ENCODE data around the gene ALDH5A1.

Gene ALDH5A1

DNA sequence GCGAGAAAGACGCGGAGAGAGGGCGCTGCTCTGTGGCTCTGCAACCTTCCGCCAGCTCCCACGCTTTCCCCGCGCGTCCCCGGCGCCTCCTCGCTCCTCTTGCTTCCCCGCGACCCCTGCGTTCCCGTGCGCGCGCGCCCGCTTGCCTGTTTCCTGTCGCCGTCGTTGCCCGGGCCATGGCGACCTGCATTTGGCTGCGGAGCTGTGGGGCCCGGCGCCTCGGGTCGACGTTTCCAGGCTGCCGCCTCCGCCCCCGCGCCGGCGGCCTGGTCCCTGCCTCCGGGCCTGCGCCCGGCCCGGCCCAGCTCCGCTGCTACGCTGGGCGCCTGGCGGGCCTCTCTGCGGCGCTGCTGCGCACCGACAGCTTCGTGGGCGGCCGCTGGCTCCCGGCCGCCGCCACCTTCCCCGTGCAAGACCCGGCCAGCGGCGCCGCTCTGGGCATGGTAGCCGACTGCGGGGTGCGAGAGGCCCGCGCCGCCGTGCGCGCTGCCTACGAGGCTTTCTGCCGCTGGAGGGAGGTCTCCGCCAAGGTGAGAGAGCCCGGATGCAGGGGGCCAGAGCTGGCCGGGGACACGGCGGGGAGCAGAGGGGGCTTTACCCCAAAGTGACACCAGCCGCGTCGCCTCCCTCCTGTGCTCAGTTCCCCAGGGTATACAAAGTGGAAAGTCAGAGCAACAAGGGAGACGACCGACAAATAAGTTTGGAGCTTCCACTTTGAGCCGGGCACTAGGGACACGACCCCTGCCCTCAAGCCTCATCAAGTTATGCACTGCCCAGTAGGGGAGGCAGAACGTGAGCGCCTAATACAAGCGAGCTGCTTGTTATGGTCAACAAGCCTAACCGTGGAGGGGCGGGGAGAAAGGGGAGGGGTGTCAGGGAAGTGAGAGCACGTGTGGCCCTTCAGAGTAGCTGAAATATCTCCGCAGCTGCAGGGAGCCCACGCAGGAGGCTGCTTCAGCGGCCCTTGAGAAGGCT lies at the start of gene ALDH5A1:
TSS of gene ALDH5A1 (plus strand) at position 149 of the 975 bp plus-strand sequence. CDS start at position 177, 28 bp downstream.
- DNase-seq: peak; percentile 45

GRCh38 chr6:24445704-24446103 lies 49.1 kb upstream of the ALDH5A1 start:
- DNase-seq: no peak

- no peak for DNase-seq
Observed at GRCh38 chr6:24446670-24447069, 48.1 kb upstream of the ALDH5A1 start.

DNA sequence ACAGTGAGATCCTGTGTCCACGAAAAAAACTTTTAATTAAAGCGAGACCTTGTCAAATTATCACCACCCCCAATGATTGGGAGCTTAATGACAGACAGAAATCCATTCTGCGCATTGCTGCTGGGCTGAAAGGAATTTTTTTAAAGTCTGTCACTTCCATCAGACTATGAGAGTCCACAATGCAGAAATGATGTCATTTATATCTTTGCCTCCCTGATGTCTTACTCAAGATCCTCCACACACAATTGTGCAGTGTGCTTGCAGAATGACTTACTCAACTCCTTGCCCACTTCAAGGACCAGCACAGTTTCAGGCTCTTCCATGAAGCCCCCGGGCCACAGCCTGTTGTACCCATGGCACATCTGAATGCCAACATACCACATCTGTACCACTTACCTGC lies 46.4 kb upstream of the ALDH5A1 start:
- DNase-seq: no peak

GRCh38 chr6:24448828-24449525 lies 45.8 kb upstream of the ALDH5A1 start:
- no peak for DNase-seq

- no peak for DNase-seq
Observed at GRCh38 chr6:24451581-24452388, 43.0 kb upstream of the ALDH5A1 start.

DNA sequence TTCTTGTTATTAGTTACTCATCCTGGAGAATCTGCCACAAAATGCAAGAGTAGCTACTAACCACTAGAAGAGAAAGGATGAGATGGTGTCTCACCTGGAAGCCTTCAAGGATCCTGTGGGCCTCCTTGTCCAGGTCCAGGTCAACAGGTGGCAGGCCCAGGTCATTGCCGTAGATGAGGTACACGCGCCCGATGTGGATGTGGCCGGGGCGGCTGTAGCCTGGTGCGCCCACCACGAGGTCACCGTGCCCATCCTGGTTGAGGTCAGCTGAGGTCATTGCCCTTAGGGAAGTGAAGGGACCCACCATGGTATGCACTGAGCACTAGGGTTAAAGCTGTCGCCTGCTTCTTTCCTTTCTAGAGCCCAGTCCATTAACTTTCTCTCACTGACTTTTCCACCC lies 40.8 kb upstream of the ALDH5A1 start:
- DNase-seq: no peak

DNA sequence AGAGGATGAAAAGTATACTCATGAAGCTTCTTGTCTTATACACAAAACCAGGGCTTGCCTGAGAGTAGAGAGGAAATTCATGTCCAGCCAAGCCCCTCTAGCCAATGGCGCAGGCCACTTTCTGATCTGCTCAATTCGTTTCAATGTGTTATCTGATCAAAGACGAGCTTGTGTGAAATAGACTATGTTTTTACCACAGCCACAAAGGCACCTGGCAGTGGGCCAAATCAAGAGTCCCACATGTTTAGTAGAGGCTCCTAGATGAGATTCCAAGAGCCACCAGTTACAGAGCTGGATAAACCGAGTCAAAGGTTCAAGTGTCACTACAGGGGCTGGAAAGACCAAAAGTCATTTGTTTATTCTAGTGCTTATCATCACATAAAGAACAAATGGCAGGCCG lies 40.3 kb upstream of the ALDH5A1 start:
- no peak for DNase-seq

- DNase-seq: no peak
Observed at GRCh38 chr6:24455061-24455460, 39.7 kb upstream of the ALDH5A1 start.

- DNase-seq: no peak
Observed at GRCh38 chr6:24458134-24458533, 36.6 kb upstream of the ALDH5A1 start.

DNA sequence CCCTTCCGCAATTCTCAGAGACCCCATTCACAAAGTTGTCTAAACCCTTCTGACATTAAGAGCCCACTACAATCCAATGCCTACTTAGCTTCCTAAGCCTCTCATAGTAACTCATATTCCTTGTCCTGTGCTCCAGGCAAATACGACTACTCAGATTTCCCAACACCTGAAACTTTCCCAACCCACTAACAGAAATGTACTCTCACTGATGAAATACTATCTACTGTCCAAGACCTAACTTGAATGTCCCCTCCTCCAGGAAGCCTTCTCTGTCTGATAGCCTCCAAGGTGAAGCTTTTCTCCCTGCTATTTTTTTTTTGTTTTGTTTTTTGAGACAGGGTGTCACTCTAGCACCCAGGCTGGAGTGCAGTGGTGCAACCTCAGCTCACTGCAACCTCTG lies 35.8 kb upstream of the ALDH5A1 start:
- DNase-seq: no peak

DNA sequence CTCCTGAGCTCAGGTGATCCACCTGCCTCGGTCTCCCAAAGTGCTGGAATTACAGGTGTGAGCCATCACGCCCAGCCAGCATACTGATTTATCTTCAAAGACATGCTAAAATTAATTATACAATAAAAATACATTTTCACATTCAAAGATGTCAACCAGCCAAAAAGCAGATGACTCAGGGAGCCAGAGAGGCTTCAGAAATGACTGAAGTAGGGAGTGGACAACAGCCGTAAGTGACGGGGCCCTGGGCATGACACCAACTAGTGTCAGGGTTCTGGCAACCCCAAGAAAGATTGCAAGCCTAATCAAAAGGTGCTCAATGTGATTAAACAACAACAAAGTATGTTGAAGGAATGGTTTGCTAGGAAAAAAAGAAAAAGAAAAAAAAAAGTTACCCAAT lies 33.8 kb upstream of the ALDH5A1 start:
- no peak for DNase-seq

DNA sequence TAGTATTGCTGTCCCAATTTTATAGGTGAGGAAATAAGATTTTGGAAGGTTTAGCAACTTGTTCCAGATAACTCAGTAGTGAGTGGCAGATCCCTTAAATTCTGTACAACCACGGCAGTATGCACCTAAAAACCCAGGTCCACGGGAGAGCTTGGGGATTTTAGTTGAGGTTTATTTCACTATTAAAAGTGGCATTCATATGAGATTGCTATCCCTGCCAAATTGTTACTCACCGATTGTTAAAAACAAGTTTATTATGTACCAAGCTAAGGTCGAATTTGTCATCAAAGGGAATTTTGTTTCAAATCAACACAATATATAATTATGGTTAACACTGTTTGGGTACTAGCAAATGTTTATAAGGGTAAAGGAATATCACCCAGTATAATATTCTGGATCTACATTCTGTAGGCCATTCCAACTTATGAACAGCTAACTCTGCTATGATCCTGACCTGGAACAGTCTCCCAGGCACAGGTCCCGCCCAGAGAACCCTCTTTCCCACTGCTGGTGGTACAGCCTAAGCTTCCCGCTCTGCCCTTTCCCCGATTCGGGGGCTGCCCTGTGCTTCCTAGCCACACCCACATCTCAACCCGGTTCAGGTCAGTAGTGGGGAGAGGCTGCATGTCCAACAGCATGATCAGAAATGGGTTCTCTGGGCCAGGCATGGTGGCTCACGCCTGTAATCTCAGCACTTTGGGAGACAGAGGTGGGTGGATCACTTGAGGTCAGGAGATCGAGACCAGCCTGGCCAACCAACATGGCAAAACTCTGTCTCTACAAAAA lies 30.3 kb upstream of the ALDH5A1 start:
- no peak for DNase-seq

DNA sequence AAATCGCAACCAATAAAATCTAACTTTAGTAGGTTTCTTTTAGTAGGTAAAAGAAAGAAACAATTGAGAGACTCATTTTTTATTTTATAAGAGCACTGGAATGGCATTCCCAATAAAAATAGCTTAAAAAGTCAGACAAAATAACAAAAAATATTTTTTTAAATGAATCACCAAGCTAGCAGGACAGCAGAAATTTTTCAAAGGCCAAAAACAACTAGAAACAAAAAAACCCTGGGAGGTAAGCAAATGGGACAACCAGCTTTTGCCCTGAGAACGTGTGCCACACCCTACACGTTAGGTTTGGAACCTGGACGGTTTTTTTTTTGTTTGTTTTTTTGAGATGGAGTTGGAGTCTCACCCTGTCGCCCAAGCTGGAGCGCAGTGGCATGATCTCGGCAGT lies 25.0 kb upstream of the ALDH5A1 start:
- DNase-seq: no peak

- DNase-seq: no peak
Observed at GRCh38 chr6:24472181-24472580, 22.6 kb upstream of the ALDH5A1 start.

DNA sequence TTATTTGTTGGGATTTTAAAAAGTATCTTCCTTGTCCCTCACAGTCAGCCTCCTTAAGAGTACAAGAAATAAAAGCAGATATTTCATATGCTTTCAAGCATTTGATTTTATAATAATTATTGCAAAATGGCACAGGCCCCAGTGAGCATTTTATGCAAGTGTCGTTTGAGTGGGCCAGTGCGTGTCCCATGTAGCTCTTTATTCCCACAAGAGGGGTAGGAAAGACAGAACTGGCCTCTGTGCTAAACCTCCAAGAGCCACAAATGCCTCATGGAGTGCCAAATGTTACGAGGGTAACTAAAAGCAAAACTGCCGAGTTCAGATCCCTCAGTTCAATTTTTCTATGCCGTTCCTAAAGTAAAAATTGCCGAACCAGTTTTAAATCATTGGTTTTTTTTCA lies 18.1 kb upstream of the ALDH5A1 start:
- DNase-seq: no peak

- DNase-seq: no peak
Observed at GRCh38 chr6:24477070-24477469, 17.7 kb upstream of the ALDH5A1 start.

DNA sequence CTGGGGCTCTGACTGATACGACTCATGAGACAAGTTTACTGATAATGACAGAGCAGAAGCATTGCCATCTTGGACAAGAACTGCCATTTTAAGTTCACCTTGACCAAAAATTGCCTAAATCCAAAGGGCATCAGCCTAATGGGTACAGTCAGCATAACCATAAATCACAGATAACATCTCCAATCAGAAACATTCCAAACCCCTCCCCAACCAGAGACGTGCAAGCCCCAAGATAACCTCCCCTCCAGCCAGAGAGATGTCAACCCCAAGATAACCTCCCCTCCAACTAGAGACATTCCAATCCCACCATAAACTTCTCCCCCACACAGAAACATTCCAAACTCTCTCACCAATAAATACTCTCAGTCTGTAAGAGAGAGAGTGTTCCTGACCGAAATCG lies 15.9 kb upstream of the ALDH5A1 start:
- DNase-seq: no peak

- DNase-seq: no peak
Observed at GRCh38 chr6:24480705-24481104, 14.1 kb upstream of the ALDH5A1 start.

- no peak for DNase-seq
Observed at GRCh38 chr6:24481449-24481848, 13.3 kb upstream of the ALDH5A1 start.

DNA sequence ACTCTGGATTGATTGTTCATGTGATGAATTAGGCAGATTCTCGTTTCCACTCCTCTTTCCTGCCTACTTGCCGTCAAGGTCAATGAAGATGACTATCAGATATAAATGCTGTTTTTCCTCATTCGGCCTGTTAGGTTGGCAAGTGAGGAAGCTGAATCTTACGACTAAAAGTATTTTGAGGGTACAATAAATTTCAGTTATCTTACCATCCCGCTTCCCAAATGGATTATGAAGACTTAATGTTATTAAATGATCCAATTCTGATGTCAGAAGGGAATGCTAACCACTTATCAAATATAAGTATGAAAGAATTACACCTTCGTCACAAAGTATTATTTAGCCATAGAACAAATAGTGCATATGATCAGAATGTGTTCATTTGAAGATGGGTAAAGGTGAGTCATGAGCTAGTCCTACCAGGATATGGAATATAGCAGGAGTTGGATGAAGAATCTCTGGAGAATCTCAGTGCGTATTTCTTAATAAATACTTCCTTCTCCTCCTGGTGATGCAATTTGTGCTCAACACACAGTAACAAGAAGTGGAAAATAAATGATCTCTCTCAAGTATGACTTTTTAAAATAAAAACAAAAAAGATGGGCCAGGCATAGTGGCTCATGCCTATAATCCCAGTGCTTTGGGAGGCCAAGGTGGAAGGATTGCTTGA lies 10.0 kb upstream of the ALDH5A1 start:
- DNase-seq: peak; percentile 6

DNA sequence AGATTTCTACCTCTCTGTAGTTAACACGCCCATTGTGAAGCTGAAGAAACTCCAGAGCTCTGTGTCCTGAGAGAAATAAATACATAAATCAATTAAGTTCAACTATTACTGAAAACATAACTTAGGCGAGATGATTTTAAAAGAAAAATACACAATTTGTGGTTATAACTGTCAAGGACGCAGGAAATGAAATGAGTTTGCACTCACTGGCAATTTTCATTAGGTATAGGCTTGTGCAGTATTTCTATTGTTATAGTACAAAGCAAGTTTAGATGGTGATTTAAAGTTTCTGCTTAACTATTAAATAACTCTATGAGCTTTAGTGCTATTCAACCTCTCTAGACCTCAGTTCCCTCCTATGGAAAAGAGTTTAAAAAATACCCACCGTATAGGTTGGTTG lies 8.7 kb upstream of the ALDH5A1 start:
- DNase-seq: no peak

All from fibroblast of skin of right quadriceps (primary cell).